Stimulated activated CD4-positive, alpha-beta T cell treated with anti-CD3 and anti-CD28 coated beads, Interleukin-2, amount 100 ng/mL, for 24 hours (primary cell): ENCODE results near the gene CCDC134.

Source experiments
- DNase-seq, 2 donors: peaks; one replicate each; pipeline ENCODE4 v3.0.0-alpha.2; 2020

CCDC134 gene

DNA sequence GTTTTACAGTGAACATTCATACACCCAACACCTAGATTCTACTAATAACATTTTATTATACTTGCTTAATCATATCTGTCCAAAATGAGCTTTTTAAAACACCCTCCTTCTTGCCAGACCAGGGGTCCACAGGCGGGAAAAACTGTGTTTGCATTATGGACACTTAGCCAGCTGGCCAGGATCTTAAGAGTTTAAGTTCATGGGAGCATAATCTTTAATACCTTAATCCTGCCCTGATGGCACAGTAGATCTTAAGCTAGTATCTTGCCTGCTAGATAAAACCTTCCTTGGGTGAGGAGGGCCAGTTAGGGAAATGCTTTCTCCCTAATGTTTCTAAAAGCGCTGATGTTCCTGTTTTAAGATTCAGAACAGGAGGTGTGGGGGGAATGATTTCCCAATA lies 13.1 kb upstream of the CCDC134 start:
- DNase-seq: no peak

DNA sequence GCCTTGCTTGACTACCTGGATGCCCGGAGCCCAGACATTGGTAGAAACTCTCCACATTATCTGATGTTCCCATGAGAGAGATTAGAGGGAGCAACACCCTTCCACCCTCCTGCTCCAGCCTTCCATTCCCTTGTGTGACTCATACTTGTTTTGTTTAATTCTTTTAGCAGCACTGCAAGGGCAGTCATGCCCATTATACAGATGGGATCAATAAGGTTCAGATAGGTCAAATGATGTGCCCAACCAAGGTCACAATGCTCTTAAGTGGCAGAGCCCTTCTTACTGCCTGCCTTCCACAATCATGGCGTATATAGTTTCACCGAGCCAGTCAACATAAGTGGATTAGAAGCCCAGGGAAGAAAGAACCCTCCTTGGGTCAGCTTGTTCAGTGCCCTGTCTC lies 6.6 kb upstream of the CCDC134 start:
- no peak for DNase-seq

DNA sequence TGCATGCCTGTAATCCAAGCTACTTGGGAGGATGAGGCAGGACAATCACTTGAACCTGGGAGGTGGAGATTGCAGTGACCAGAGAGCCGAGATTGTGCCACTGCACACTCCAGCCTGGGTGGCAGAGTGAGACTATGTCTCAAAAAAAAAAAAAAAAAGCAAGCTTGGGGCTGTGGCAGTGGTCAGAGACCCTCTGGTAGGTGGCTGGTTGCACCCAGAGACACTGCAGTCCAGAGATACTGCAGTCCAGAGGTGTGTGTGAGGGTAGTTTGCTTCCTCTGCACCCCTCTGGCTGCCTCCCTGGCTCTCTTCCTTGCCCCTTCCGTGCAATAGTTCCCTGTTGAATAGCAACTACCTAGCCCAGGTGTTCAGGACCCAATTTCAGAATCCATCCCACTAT lies 1.7 kb upstream of the CCDC134 start:
- no peak for DNase-seq

DNA sequence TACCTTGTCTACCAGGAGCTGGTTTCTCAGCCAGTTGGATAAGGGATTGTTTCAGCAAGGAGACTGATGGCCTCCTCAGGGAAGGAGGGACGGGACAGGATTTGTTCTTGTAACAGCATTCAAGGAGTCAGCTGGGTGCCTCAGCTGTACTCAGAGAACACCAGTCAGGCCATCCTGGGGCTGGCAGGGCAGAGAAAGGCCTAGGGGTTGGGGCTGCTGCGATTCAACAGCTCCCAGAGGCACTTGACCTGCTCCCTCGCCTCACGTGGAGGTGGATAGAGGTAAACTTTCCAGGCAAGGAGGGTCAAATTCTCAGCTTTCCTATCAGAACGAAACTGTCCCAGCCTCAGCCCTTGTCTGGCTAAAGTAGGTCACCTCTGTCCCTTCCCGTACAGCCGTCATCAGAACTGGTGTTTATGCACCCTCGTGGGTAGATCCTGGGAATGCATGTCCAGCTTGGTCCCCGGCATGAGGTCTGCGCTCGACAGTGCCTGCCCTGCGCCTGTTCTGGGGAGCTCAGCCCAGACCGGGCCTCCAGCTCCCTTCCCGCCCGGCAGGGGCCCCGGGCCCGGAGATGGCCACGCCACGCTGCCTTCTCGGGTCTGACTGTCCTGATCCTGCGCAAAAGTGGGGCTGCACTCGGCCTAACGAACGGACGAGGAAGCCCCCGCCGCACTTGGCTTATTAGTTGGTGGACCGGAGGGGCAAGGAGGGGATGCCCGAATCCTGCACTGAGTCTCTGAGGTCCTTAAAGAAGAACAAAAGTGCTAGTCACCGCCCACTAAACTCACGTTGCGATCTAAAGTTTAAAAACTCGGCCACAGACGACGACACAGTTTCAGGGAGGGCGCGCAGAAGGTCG lies 762 bp upstream of the CCDC134 start:
- peak in 1 of 2 donors; percentile 40 for DNase-seq

DNA sequence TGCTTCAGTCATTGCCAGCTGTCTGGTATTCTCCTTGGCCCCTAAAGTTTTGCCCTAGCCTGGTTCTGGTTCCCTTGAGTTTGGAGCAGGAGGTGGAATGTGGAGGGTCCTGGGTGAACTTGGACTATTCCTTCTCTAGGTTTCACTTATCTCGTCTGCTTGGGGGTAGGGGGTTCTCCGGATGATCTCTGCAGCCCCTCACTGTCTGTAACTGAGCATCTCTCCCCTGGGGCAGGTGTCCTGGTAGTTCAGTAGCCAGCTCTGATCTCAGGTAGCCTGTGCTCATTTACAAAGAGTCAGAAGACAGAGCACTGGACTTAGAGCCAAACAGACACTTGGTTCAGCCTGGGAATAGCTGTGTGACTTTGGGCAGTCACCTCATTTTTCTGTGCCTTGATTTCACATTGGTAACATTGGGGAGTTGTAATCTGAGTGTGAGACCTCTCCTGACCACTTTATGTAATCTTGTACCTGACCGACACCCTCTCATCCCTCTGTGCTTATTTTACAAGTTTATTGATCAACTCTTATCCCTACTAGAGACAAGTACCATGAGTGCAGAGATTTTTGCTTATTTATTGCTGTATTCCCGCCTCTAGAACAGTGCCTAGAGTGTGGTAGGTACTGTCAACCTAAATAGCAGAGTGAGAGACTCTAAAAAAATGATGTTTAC lies 804 bp downstream of the CCDC134 start:
- no peak for DNase-seq

DNA sequence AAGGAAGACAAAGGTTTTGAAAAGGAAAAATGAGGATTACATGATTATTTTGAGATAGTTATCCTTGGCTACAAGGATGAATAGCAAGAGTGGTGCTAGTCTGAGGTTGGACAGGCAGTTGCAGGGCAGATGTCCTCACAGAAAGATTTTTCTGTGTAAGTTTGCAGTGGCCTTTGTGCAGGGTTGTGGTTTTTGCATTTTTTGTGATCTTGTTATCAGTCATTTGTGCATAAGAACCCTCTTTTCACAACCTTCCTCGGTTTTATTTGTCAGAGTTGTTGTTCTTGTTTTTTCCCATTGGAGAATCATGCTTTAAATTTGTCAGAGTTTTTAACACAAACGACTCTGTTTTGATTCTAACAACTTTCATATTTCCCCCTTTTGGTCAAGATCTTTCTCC lies 1.4 kb downstream of the CCDC134 start:
- no peak for DNase-seq

DNA sequence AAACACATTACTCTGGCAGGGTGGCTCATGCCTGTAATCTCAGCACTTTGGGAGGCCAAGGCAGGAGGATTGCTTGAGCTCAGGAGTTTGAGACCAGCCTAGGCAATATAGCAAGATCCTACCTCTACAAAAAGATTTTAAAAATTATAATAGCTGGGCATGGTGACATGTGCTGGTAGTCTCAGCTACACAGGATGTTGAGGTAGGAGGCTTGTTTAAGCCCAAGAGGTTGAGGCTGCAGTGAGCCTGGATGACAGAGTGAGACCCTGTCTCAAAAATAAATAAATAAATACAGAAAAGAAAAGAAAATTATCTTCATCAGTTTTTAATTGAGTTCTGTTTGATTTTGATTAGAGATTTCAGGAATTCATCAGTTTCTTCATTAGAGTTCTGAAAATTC lies 5.2 kb downstream of the CCDC134 start:
- no peak for DNase-seq

DNA sequence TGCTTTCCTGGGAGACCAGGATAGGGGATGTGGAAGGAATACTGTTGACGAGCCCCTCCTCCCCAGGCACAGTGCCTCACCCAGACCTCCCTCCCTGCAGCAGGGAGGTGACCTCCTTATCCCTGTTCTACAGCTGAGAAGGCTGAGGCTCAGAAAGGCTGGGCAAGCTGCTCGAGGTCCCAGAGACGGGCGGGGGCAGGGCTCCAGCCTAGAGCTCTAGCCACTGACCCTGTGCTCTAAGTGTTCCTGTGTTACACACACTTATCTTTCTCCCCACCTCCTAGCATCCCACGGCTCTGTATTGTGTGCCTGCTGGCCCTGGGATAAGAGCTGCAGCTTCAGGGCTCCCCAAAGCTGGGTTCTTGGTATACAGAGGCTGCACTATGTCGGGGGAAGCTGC lies 7.9 kb downstream of the CCDC134 start:
- no peak for DNase-seq

DNA sequence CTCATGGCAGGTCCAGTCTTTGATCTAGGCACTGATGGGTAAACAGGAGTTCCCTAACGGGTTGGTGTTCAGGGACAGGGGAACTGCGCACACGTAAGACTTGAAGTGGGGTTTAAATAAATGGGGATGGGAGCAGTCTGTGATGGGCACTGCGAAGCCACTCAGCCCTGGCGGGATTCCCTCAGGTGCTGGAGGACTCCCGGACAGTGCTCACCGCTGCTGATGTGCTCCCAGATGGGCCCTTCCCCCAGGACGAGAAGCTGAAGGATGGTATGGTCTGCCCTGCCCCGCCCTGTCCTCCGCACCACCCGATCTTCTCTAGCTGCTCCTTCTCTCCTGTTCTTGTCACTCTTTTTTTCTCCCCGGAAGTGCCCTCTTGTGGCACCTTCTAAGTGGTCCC lies 9.5 kb downstream of the CCDC134 start:
- DNase-seq: no peak

DNA sequence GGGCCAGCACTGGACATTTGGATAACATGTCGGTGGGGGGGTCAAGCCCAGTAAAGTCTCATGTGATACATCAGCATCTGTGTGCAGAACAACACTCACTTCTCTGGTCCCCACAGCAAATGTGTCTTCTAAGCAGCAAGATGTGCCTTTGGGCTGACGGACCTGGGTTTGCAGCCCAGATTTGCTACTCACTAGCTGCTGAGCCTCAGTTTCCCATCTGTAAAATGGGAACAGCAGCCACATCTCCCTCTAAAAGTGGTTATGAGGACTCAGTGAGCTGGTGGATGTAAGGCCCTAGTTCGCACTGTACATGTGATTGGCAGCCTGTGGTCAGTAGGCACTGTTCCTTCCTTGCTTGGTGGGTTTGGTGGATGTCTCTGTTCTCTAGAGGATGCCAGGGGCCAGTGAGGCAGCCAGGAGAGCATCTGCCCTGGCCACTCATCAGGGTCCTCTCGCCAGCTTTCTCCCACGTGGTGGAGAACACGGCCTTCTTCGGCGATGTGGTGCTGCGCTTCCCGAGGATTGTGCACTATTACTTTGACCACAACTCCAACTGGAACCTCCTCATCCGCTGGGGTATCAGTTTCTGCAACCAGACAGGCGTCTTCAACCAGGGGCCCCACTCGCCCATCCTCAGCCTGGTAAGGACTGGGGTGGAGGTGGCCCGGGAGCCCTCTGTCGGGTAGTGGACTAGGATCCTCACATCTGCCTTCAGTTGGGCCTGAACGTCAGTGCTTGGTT lies 12.5 kb downstream of the CCDC134 start:
- no peak for DNase-seq

DNA sequence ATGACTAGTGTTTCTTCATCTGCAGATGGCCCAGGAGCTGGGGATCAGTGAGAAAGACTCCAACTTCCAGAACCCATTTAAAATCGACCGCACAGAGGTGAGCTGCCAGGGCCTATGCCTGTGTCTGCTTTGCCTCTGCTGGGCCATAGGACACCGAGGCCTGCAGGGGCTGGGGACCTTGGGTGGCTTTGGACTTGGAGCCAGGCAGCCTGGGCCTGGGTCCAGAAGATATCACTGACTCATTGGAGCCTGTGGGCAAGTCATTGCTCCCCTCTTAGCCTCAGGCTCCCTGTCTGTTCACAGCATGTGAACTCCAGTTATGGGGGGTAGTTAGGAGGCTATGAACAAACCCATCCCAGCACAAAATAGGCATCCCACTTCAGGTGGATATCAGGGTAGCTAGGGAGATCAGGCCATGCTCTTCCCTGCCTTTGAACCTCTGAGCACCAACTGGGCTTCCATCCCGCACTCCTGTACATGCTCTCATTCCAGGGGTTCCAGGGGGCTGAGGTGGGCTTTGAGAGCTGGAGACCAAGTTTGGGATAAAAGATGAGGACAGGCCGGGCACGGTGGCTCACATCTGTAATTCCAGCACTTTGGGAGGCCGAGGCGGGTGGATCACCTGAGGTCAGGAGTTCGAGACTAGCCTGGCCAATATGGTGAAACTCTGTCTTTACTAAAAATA lies 13.4 kb downstream of the CCDC134 start:
- DNase-seq: no peak

DNA sequence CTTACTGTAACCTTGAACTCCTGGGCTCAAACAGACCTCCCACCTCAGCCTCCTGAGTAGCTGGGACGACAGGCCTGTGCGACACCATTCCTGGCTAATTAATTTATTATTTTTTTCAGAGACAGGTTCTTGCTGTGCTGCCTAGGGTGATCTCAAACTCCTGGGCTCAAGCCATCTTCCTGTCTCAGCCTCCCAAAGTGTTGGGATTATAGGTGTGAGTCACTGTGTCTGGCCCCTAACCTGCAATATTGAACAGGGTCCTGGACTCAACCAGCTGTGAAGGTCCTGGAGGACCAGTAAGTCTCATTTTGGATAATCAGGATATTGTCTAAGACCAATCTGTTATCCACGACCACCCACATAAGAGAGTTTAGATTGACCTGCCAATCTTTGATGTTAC lies 15.2 kb downstream of the CCDC134 start:
- DNase-seq: no peak

DNA sequence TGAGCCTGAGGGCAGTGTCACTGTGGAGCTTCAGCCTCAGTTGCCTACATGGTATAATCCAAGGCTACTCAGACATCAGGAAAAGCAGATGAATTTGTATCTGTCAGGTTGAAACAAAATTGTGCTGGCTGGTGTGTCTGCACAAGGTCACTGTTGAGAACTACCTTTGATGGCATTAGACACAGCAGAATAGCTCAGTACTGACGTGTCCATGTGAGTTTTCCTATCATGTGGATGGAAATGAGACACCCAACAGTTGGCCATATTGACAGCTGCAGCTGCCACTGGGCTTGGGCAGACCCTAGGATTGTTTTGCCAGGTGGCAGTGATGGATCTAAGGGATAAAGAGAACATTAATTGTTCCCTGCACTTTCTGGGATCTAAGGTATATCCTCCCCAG lies 15.8 kb downstream of the CCDC134 start:
- no peak for DNase-seq

DNA sequence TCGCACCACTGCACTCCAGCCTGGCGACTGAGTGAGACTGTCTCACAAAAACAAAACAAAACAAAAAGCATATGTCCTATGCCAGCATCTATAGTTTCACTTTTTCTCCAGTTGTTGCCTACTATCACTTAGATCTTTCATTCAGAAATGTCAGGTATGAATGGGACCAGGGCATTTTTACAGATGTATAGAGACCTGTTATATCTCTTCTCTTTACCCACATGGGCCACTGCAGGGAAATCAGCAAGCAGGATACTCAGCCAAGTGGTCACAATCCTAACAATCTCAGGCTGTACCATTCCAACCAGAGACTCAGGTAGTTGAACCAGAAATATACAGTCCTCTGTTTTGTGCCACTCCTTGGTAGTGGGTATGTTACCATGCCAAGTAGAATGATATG lies 16.4 kb downstream of the CCDC134 start:
- no peak for DNase-seq

DNA sequence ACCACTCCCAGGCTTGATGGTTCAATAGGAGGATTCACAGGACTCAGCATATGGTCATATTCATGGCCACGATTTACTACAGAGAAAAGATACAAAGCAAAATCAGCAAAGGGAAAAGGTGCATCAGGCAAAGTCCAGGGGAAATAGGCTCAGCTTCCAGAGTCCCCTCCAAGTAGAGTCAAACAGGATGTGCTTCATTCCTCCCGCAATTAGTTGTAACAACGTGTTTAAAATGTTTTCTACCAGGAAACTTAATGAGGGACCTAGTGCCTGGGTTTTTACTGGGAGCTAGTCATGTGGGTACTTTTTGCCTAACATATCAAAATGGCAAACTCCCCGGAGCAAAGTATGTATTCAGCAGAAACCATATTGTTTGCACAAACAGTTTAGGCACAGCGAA lies 17.5 kb downstream of the CCDC134 start:
- DNase-seq: no peak

DNA sequence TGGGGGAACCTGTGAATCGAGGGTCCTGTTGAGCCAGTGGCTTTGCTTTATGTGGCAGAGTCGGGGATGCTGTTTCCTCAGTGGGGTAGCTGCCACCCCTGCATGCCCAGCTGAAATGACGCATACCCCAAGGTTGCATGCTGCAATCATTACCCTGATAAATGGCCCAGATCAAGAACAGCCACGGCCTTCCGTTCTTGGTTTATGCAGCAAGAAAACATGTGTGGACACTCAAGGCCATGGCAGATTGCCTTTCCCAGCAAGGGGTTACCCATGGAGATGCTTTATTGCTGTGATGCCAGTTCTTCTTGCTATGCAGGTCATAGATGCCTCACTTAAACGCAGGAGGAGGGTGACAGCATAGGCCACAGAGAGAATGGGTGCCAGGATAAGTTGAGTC lies 18.1 kb downstream of the CCDC134 start:
- no peak for DNase-seq

DNA sequence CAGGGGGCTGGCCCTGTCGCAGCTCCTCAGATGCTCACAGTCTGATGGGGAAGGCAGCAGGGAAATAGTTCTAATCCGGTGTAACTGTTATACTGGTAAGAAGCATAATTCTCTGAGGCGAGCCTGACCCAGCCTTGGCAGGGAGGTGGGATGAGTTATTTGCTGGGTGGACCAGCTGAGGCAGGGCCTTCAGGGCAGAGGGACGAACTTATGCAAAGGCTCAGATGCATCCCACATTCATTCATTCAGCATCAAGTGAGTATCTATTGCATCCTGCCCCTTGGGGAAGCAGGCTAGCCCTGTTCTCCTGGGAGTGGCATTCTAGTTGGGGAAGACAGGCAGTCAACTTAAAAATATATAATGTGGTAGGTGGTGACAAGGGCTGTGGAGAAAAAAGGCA lies 18.8 kb downstream of the CCDC134 start:
- DNase-seq: no peak

DNA sequence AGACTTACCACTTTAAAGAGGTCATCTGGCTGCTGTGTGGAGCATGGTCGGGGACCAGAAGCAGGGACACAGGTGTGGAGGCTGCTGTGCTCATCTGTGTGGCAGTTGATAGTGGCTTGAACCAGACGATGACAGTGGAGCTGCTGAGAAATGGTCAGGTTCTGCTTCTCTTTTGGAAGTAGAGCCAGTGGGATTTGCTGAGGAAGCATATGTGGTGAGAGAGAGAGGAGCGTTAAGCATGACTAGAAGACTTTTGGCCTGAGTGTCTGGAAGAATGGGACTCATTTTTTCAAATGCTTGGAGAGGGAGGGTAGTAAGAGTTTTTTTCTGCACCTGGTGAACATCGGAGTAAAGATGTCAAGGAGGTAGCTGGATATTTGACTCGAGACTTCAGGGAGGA lies 20.0 kb downstream of the CCDC134 start:
- DNase-seq: no peak

DNA sequence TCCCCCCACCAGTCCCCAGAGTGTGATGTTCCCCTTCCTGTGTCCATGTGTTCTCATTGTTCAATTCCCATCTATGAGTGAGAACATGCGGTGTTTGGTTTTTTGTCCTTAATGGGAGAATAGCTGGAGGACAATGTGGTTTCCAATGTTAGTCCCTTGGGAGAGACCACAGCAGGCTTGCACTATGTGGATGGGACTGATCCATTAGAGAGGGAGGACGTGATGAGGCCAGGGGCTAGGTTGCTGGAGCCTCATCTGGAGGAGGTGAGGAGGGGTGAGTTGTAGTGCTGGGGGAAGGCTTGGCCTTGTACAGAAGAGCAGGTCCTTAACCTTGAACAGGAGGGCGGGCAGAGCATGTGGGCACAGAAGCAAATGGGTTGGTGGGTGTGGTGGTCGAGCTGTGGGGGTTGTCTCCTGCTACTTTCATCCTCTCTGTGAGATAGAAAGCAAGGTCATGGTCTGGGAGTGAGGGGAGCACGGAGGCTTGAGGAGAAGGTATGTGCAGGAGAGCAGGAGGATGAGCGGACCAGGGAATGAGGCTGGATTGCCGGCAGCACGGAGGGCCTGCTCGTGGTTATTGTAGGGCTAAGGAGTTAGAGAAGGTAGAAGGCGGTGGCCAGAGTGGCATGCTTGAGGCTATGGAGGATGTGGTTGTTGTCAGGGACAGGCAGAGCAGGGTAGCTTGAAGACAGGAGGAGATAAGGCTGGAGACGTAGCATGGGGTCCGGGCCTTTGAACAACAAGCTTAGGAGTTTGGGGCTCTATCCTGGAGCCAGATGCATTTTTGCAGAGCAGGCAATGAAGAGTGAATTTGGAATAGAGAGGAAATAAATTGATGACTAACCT lies 21.2 kb downstream of the CCDC134 start:
- DNase-seq: no peak

DNA sequence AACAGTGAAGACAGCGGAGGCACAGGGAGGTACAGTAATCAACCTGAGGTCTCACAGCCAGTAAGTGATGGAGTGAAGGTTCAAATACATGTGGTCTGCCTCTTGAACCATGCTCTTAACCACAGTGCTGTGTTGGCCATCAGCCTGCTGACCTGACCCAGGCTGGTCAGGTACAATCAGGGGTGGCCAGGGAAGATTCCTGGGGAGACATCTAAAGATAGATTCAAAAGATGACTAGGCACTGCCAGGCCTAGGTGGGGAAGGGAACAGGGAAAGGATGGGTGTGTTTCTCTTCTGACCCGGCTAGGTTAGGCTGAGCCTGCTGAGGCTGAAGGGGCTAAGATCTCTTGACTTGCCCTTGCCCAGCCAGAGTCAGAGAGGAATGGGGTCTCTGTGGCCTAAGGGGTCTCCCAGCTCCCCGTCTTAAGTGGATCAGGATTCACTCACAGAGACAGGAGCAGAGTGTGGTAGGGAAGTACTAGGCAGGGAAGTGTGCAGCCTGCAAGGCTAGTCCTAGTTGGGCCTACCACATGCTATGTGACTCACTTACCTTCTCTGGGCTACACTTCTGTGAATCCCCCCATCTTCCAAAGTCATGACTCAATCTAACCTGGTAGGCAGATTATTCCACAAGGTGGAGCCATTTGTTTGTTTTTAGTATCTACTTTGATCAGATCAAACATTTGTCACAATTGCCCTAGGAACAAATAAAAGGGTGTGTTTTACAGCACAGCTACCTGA lies 22.0 kb downstream of the CCDC134 start:
- DNase-seq: peak in 1 of 2 donors; percentile 50

DNA sequence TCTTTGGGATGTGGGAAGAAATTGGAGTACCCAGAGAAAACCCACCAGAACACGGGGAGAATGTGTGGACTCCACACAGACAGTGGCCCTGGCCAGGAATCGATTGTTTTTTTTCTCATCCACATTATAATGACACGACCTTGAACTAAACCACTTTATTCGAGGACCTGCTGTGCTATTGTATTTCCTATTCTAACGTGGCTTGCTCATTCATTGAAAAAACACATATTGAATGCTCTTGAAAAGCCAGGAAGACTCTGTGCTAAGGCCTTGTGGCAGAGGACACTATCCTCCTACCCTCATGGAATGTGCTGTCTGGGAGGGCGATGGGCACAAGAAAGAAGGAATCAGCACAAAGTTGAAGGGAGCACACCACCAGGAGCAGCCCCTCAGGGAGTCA lies 23.3 kb downstream of the CCDC134 start:
- no peak for DNase-seq

DNA sequence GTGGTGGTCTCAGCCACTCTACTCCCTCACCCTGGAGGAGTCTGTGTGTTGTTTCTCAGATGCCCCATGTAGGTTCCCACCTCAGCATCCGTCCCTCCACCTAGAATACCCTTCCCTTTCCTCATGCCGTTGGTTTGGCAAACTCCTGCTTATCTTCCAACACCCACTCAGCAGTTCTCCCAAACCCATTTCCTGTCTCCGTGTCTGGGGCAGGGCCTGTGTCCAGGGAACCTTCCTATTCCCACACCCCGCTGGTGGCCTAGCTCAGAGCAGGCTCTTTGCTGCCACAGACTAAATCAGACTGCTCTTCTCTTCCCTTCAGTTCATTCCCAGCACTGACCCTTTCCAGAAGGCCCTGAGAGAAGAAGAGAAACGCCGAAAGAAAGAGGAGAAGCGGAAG lies 24.9 kb downstream of the CCDC134 start:
- no peak for DNase-seq
